A673 (cell line): ENCODE measurements around the gene ZDHHC4.

ENCODE experiments used
- EZH2 ChIP-seq: fragments of 200-600 bp; sonication (generic); IDR thresholded peaks from 2 replicates; pipeline ENCODE4 v1.6.1; 2017; ENCODE audit warnings: borderline replicate concordance, low read depth, mild to moderate bottlenecking, mixed read lengths, antibody characterized with exemption, low read length; ENCODE audit not compliant: poor library complexity, severe bottlenecking
- TF ChIP-seq, protein P1 (sequence below): fragments of 300-800, 200-600 bp; sonication (generic); conservative IDR thresholded peaks from 2 replicates; pipeline ENCODE4 v1.5.1; 2017; ENCODE audit warnings: low read depth, mild to moderate bottlenecking, antibody characterized with exemption, low read length, moderate library complexity, mixed read lengths

GRCh38 chr7:6528401-6529130, 48.7 kb upstream of the ZDHHC4 start:
- TF ChIP-seq EZH2 = no peak
- TF ChIP-seq, protein P1, sequence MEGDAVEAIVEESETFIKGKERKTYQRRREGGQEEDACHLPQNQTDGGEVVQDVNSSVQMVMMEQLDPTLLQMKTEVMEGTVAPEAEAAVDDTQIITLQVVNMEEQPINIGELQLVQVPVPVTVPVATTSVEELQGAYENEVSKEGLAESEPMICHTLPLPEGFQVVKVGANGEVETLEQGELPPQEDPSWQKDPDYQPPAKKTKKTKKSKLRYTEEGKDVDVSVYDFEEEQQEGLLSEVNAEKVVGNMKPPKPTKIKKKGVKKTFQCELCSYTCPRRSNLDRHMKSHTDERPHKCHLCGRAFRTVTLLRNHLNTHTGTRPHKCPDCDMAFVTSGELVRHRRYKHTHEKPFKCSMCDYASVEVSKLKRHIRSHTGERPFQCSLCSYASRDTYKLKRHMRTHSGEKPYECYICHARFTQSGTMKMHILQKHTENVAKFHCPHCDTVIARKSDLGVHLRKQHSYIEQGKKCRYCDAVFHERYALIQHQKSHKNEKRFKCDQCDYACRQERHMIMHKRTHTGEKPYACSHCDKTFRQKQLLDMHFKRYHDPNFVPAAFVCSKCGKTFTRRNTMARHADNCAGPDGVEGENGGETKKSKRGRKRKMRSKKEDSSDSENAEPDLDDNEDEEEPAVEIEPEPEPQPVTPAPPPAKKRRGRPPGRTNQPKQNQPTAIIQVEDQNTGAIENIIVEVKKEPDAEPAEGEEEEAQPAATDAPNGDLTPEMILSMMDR = no peak
